RWPE2 (cell line): Measurements from ENCODE around the gene PLXND1.

Source experiments
- ATAC-seq: fragments of 200-7000 bp; cut with Tn5 transposase; 3 replicates; pipeline ENCODE4 v1.9.1; 2021; ENCODE audit warnings: low read depth
- DNase-seq: peaks from one replicate; pipeline ENCODE4 v3.0.0-alpha.2; 2020; ENCODE audit warnings: low spot score
- H3K27ac ChIP-seq: fragments of 450-650 bp; 2 replicates; pipeline ENCODE4 v1.5.1; 2017; ENCODE audit warnings: mild to moderate bottlenecking; ENCODE audit not compliant: poor library complexity, severe bottlenecking
- H3K27me3 ChIP-seq: fragments of 250-450 bp; sonication (Bioruptor Pico); 2 replicates; pipeline ENCODE4 v1.5.1; 2021; ENCODE audit warnings: mild to moderate bottlenecking, moderate library complexity; ENCODE audit not compliant: insufficient read depth, poor library complexity, severe bottlenecking
- H3K36me3 ChIP-seq: fragments of 250-450 bp; sonication (Bioruptor Pico); 2 replicates; pipeline ENCODE4 v1.5.1; 2020; ENCODE audit warnings: low read depth, mild to moderate bottlenecking, moderate library complexity
- H3K4me1 ChIP-seq: fragments of 250-450 bp; sonication (Bioruptor Pico); 2 replicates; pipeline ENCODE4 v1.5.1; 2021; ENCODE audit warnings: mild to moderate bottlenecking, moderate library complexity; ENCODE audit not compliant: insufficient read depth, poor library complexity, severe bottlenecking
- H3K4me3 ChIP-seq: fragments of 250-450 bp; sonication (Bioruptor Pico); 2 replicates; pipeline ENCODE4 v1.5.1; 2021; ENCODE audit warnings: mild to moderate bottlenecking, moderate library complexity; ENCODE audit not compliant: severe bottlenecking
- H3K9me3 ChIP-seq: fragments of 250-450 bp; sonication (Bioruptor Pico); 2 replicates; pipeline ENCODE4 v1.5.1; 2021; ENCODE audit warnings: mild to moderate bottlenecking, moderate library complexity; ENCODE audit not compliant: severe bottlenecking
- CTCF ChIP-seq: fragments of 450-650 bp; IDR thresholded peaks from one replicate; pipeline ENCODE4 v1.5.1; 2017; ENCODE audit warnings: mild to moderate bottlenecking, moderate library complexity; ENCODE audit not compliant: poor library complexity, severe bottlenecking

PLXND1 gene

GRCh38 chr3:129520960-129521359 is 85.5 kb downstream of the PLXND1 start:
- Histone ChIP-seq H3K27ac (no peak overlapping the region), H3K36me3 (no peaks in the 10 kb centered on the region), H3K4me3 (no peak overlapping the region), H3K9me3 (no peaks in the 10 kb centered on the region), H3K27me3 (no peaks in the 10 kb centered on the region), H3K4me1 (no peaks in the 10 kb centered on the region)
- ATAC-seq (no peak), DNase-seq (no peak)
- TF ChIP-seq CTCF, result no peak

GRCh38 chr3:129519896-129520715 is 86.4 kb downstream of the PLXND1 start:
- no peaks in the 10 kb centered on the region for H3K27me3 ChIP-seq
- no peaks in the 10 kb centered on the region for H3K4me1 ChIP-seq
- H3K27ac ChIP-seq, result no peak overlapping the region
- H3K9me3 ChIP-seq, result no peaks in the 10 kb centered on the region
- ATAC-seq (no peak), DNase-seq (no peak)
- no peak for TF ChIP-seq CTCF
- no peak overlapping the region for H3K4me3 ChIP-seq
- H3K36me3 ChIP-seq, result no peaks in the 10 kb centered on the region

- no peak overlapping the region for H3K27ac ChIP-seq
- DNase-seq (no peak), ATAC-seq (no peak)
- H3K4me1 ChIP-seq, result no peaks in the 10 kb centered on the region
- no peaks in the 10 kb centered on the region for H3K27me3 ChIP-seq
- no peak overlapping the region for H3K4me3 ChIP-seq
- no peaks in the 10 kb centered on the region for H3K36me3 ChIP-seq
- no peak for TF ChIP-seq CTCF
- no peaks in the 10 kb centered on the region for H3K9me3 ChIP-seq
Measured at GRCh38 chr3:129519449-129519848, 87.0 kb downstream of the PLXND1 start.

GRCh38 chr3:129518581-129518980 is 87.9 kb downstream of the PLXND1 start:
- Histone ChIP-seq H3K9me3 (no peaks in the 10 kb centered on the region), H3K36me3 (no peaks in the 10 kb centered on the region), H3K27ac (no peak overlapping the region), H3K4me1 (no peaks in the 10 kb centered on the region), H3K27me3 (no peaks in the 10 kb centered on the region), H3K4me3 (no peak overlapping the region)
- no peak for TF ChIP-seq CTCF
- no peak for DNase-seq
- ATAC-seq, result no peak

GRCh38 chr3:129518038-129518561 is 88.4 kb downstream of the PLXND1 start:
- no peak for TF ChIP-seq CTCF

More at GRCh38 chr3:129518038-129518561, 88.4 kb downstream of the PLXND1 start:
- no peak overlapping the region for H3K27ac ChIP-seq
- no peaks in the 10 kb centered on the region for H3K36me3 ChIP-seq
- no peak for DNase-seq
- no peaks in the 10 kb centered on the region for H3K4me1 ChIP-seq
- ATAC-seq, result no peak
- H3K27me3 ChIP-seq, result no peaks in the 10 kb centered on the region
- H3K9me3 ChIP-seq, result no peaks in the 10 kb centered on the region
- H3K4me3 ChIP-seq, result no peak overlapping the region
